Upper lobe of right lung (tissue), 1 donor: ENCODE data around the gene LTBP2. TPM values are rescaled to one million over a fixed set of nuclear protein-coding genes. Genes with fewer than 3 reads are reported as not detected.

Experiments
- ATAC-seq: fragments of 200-7000 bp; cut with Tn5 transposase; one replicate; pipeline ENCODE4 v1.9.1; 2020; ENCODE audit warnings: mild to moderate bottlenecking, moderate library complexity
- DNase-seq: peaks from one replicate; pipeline ENCODE4 v3.0.0-alpha.2; 2020
- H3K27ac ChIP-seq: fragments of 200-600 bp; one replicate; pipeline ENCODE4 v1.8.0; 2022
- H3K27me3 ChIP-seq: fragments of 200-600 bp; one replicate; pipeline ENCODE4 v1.8.0; 2022; ENCODE audit warnings: mild to moderate bottlenecking
- H3K36me3 ChIP-seq: fragments of 200-600 bp; one replicate; pipeline ENCODE4 v1.8.0; 2022
- H3K4me1 ChIP-seq: fragments of 200-600 bp; one replicate; pipeline ENCODE4 v1.8.0; 2022
- H3K4me3 ChIP-seq: fragments of 200-600 bp; one replicate; pipeline ENCODE4 v1.8.0; 2022; ENCODE audit warnings: mild to moderate bottlenecking
- H3K9me3 ChIP-seq: fragments of 200-600 bp; one replicate; pipeline ENCODE4 v1.8.0; 2022
- intact Hi-C: fragments of 100-400 bp; cut with DNase I; formaldehyde crosslinking; loops from one replicate; pipeline ENCODE4 v1.11.0; 2022
- total RNA-seq: library from RNA; stranded (reverse); fragmentation: NEBNext Ultra II Directional; extraction: Animal tissue kit (Norgen Biotek cat#: 25700); gene quantifications from one replicate; pipeline ENCODE4 v1.2.1, GENCODE V29; 2021
- TF ChIP-seq, protein P1 (sequence below): fragments of 200-600 bp; IDR thresholded peaks from one replicate; pipeline ENCODE4 v1.8.0; 2022; ENCODE audit warnings: antibody characterized with exemption
- donor health status: DM: no; HTN: yes; CAD: no; lungs with severe emphysema.

LTBP2 gene
- total RNA-seq, 1 donor from 2014 or later, result 117 TPM

DNA sequence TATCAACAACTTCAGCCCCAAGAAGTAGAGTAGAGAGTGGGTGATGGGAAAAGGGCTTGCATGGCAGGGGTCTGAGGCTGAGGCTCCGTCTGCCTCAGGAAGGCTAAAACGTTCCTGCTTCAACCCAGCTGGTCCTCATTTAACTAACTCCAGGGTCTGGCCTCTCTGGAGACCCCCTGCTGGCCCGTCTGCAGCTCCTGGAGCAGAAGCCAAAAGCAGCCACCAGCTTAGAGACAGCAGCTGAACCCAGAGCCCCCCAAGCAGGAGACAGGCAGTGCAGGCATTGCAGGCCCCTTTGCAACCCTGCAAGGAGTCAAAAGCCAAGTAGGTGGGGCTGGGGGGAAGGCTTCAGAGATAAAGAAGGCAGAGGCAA is 25.1 kb upstream of the LTBP2 start:
- DNase-seq (no peak), ATAC-seq (no peak)
- TF ChIP-seq, protein P1, sequence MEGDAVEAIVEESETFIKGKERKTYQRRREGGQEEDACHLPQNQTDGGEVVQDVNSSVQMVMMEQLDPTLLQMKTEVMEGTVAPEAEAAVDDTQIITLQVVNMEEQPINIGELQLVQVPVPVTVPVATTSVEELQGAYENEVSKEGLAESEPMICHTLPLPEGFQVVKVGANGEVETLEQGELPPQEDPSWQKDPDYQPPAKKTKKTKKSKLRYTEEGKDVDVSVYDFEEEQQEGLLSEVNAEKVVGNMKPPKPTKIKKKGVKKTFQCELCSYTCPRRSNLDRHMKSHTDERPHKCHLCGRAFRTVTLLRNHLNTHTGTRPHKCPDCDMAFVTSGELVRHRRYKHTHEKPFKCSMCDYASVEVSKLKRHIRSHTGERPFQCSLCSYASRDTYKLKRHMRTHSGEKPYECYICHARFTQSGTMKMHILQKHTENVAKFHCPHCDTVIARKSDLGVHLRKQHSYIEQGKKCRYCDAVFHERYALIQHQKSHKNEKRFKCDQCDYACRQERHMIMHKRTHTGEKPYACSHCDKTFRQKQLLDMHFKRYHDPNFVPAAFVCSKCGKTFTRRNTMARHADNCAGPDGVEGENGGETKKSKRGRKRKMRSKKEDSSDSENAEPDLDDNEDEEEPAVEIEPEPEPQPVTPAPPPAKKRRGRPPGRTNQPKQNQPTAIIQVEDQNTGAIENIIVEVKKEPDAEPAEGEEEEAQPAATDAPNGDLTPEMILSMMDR, result no peak
- Histone ChIP-seq H3K36me3 (no peaks in the 10 kb centered on the region), H3K4me1 (no peaks in the 10 kb centered on the region), H3K4me3 (no peak overlapping the region), H3K9me3 (no peaks in the 10 kb centered on the region), H3K27me3 (no peaks in the 10 kb centered on the region), H3K27ac (no peak overlapping the region)
- intact Hi-C loops, result no loop called here

DNA sequence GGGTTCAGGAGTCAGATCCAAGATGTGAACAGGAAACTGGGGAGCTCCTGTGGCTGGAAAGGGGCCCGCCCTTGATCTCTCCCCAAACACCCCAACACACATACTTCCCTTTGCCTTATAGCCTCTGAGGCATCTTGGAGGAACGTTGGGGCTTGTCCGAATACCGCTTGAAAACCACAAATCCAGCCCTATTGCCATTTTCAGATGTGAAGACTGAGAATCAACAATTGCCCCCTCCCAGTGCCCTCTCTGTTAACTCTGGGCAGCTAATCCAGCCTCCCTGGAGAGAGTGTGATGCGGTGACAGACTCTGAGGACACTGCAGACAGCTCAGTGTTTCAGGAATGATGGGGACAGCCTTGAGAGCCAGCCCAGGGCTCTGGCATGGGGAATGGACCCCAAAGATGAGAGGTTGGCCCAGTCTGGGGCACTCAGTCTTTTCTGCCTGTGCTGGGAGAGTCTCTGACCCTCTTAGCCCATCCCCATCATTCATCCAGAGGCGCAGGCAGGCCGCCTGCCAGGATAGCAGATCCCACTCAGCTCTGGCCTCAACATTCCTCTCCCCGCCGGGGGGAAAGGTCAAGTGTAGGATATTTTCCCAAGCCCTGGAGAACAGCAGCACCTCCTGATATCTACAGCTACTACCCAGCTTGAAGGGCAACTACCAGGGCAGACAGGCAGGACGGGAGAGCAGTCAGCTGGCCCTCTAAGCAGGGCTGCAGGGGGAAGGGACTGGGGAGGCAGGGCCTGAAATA is 24.6 kb upstream of the LTBP2 start:
- intact Hi-C loops, result no loop called here
- ATAC-seq, result no peak
- no peak for DNase-seq

DNA sequence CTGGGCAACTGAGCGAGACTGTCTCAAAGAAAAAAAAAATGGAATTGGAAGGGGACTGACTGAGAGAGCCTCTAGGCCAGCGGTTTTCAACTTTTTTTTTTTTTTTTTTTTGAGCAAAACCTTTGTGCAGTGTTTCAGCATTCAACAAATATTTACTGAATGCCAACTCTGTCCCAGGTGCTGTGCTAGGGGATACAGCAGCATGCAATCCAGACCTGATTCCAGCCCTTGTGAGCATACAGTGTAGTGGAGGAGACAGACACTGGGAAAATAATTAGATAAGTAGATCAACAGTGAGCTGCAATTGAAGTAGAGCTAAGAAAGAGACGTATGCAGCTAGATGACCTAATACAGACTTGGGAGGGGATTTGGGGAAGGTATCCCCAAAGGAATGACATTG is 23.8 kb upstream of the LTBP2 start:
- Histone ChIP-seq H3K4me3 (no peak overlapping the region), H3K36me3 (no peaks in the 10 kb centered on the region), H3K27ac (no peak overlapping the region), H3K27me3 (no peaks in the 10 kb centered on the region), H3K4me1 (no peaks in the 10 kb centered on the region), H3K9me3 (no peaks in the 10 kb centered on the region)
- intact Hi-C loops, result no loop called here
- TF ChIP-seq, protein P1, result no peak
- ATAC-seq (no peak), DNase-seq (no peak)

More for the DNA sequence above, 24.6 kb upstream of the LTBP2 start:
- Histone ChIP-seq H3K4me1 (no peaks in the 10 kb centered on the region), H3K27me3 (no peaks in the 10 kb centered on the region), H3K36me3 (no peaks in the 10 kb centered on the region), H3K9me3 (no peaks in the 10 kb centered on the region), H3K27ac (no peak overlapping the region), H3K4me3 (no peak overlapping the region)
- TF ChIP-seq, protein P1, result no peak

DNA sequence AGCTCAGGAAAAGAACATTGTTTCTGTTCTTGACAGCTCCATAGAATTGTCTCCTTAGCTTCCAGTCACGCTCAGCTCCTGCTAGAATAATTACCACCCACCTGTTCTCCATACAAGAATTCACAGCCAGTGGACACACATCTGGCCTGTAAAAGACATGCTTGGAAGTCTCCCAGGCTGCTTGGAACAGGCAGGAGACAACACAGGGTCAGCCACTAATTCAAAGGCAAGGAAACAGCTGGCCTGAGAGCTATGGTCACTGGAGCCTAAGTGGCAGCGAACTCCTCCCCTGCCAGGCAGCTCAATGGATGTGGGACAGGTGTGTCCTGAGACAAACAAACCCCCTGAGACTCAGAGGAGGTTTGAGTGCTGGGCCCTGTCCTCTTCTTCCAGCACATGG is 22.9 kb upstream of the LTBP2 start:
- no peak overlapping the region for H3K27ac ChIP-seq
- no peak for ATAC-seq
- TF ChIP-seq, protein P1, result no peak

DNA sequence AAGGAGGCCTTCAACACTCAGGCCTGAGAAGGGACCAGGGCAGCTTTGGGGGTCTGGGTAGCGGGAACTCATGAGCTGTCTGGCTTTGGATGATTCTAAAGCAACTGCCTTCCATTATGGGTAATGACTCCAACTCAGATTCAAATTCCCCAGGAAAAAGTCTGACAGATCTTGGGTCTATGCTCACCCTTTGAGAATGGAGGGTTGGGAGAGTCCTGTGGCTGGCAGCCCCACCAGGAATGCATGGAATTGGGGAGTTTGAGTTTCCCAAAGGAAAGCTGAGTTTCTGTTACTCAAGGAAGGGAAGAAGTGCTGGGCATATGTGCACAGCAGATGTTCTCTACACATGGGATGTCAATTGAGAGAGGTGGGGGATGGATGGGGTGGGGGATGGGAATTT is 22.4 kb upstream of the LTBP2 start:
- DNase-seq (no peak), ATAC-seq (no peak)
- Histone ChIP-seq H3K27me3 (no peaks in the 10 kb centered on the region), H3K27ac (no peak overlapping the region), H3K9me3 (no peaks in the 10 kb centered on the region), H3K4me3 (no peak overlapping the region), H3K36me3 (no peaks in the 10 kb centered on the region), H3K4me1 (no peaks in the 10 kb centered on the region)
- TF ChIP-seq, protein P1, result no peak
- intact Hi-C loops, result no loop called here

More for the DNA sequence above, 22.9 kb upstream of the LTBP2 start:
- Histone ChIP-seq H3K27me3 (no peaks in the 10 kb centered on the region), H3K4me3 (no peak overlapping the region), H3K9me3 (no peaks in the 10 kb centered on the region), H3K36me3 (no peaks in the 10 kb centered on the region), H3K4me1 (no peaks in the 10 kb centered on the region)
- no peak for DNase-seq
- intact Hi-C loops, result no loop called here
